HG03558 (cell line): ENCODE results near the gene CHTOP.

Experiments used
- ATAC-seq: cut with Tn5 transposase; IDR thresholded peaks from one replicate; pipeline ENCODE4 v1.9.1; 2021; ENCODE audit warnings: moderate number of reproducible peaks; ENCODE audit not compliant: unreplicated experiment; ENCODE audit errors: extremely low read depth

CHTOP gene

DNA sequence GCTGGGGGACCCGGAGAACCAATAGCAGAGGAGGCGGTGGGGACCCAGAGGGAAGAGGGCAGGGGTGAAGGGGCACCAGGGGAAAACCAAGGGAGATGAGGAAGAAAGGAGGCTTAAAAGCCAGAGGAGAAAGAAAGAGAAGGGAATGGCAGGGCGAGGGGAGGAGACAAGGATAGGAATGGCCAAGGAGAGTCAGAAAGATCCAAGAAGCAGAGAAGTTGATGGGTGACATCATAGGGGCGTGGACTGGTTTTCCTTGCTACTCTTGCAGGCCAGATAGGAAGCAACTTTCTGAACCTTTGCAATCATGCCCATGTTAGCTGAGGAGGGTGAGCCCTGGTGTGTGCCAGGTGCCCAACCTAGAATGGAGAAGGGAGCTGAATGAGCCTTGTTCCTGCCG, 50.0 kb downstream of the CHTOP start:
- no peak for ATAC-seq

DNA sequence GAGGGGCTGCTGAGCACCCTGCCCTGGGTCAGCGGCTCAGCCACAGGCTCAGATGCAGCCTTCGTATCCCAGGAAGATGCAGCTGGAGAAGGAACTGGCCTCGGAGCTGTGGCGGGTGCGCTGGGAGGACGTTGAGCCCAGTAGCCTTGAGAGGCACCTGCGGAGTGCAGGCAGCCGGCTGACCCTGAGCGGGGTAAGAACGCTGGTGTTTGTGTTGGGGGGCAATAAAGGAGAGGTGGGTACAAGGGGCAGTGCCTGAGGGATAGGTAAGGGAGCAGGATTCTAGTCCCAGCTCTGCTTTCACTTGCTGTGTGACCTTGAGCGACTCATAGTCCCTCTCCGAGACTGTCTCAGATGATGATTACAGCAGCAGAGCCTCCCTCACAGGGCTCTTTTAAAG, 51.0 kb downstream of the CHTOP start:
- no peak for ATAC-seq

- no peak for ATAC-seq
Observed at GRCh38 chr1:153685544-153686340, 51.9 kb downstream of the CHTOP start.

DNA sequence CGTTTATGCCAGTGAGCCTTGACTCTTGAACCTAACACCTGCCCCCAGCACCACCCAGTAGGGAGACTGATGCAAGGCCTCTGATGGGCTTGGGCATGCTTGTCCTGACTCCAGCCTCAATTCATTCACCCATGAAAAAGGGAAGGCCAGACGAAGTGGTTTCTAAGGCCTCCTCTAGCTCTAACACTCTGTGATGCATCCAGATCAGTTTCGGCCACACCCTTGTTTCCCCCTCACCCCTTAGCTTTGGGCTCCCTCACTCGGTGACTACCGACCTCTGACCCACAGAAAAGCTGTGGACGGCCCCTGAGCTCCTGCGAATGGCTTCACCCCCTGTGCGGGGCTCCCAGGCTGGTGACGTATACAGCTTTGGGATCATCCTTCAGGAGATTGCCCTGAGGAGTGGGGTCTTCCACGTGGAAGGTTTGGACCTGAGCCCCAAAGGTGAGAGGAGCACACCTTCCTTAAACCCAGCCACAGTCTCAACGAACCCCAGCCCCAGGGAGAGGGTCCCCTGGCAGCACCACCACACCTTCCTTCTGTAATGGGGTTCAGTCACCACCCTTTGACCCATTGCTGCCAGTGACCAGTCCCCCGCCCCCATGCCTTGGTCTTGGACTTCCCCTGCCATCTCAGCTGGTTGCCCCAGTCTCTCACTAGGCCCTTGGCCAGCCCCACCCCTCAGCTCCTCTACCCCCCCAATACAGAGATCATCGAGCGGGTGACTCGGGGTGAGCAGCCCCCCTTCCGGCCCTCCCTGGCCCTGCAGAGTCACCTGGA, 53.7 kb downstream of the CHTOP start:
- no peak for ATAC-seq

DNA sequence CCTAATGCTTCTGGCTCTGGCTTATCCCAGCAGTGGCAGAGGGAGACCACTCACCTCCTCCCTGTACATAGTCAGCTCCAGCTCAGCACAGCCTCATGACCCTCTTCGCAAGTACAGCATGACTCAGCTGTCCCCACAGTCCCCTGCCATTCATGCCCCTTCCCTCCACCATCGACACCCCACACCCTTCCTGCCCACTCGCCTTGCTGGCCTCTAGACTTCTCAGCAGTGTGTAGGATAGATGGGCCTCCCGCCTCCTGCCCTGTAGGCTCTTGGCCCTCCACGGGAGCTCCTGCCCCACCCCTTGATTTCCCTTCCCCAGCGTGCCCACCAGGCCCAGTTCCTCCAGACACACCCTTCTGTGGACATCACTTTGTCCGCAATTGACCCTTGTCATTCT, 54.4 kb downstream of the CHTOP start:
- no peak for ATAC-seq

DNA sequence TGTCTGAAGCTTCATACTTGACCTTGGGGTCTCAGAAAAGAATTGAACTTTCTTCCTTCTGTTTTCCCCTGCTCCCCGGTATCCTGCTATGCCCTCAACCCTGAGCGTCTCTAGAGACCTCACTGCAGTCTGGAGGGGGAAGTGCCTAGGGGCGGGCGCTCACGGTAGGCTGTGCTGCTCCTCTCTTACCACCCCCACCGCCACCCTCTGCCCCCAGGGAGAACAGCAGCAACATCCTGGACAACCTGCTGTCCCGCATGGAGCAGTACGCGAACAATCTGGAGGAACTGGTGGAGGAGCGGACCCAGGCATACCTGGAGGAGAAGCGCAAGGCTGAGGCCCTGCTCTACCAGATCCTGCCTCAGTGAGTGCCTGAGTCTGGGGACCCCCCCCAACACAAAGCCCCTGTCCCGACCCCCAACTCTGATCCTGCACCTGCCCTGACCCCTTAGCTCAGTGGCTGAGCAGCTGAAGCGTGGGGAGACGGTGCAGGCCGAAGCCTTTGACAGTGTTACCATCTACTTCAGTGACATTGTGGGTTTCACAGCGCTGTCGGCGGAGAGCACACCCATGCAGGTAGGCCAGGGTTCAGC, 55.0 kb downstream of the CHTOP start:
- no peak for ATAC-seq

GRCh38 chr1:153693466-153693865, 59.6 kb downstream of the CHTOP start:
- ATAC-seq = no peak
